ENCODE data around the gene MAPRE3. TPM values are rescaled to one million over a fixed set of nuclear protein-coding genes. Genes with fewer than 3 reads are reported as not detected.

Gene MAPRE3
- polyA plus RNA-seq, 3 donors from 2014 or later: 1.7 to 2.2 (median 1.9) TPM

GRCh38 chr2:26964446-26965130 is 5.8 kb upstream of the MAPRE3 start:
- Mint-ChIP-seq H3K4me3 (no peak overlapping the region), H3K9me3 (no peaks in the 10 kb centered on the region), H3K27me3 (ENCODE audit: low read depth in 3 of 3) (peaks cover 10 to 23% (median 11%) of the 10 kb centered on the region in 3 donors), H3K4me1 (peaks cover 7% of the 10 kb centered on the region in 2 donors), H3K36me3 (peaks cover 0 to 5% (median 0%) of the 10 kb centered on the region in 3 donors), H3K27ac (no peak overlapping the region)
- no peak for DNase-seq

- no peak for DNase-seq
- Mint-ChIP-seq H3K27ac (no peak overlapping the region), H3K9me3 (no peaks in the 10 kb centered on the region), H3K27me3 (ENCODE audit: low read depth in 3 of 3) (peaks cover 15 to 30% (median 19%) of the 10 kb centered on the region in 3 donors), H3K4me3 (no peak overlapping the region), H3K36me3 (peaks cover 0 to 5% (median 0%) of the 10 kb centered on the region in 3 donors), H3K4me1 (peaks cover 20 to 24% of the 10 kb centered on the region in 2 donors)
Measured at GRCh38 chr2:26968001-26968400, 2.4 kb upstream of the MAPRE3 start.

GRCh38 chr2:26969077-26969844 is 1.2 kb upstream of the MAPRE3 start:
- H3K27me3 Mint-ChIP-seq (ENCODE audit: low read depth in 3 of 3): peaks cover 15 to 30% (median 19%) of the 10 kb centered on the region in 3 donors
- H3K9me3 Mint-ChIP-seq: no peaks in the 10 kb centered on the region
- H3K27ac Mint-ChIP-seq: peak overlapping the region in 5 of 6 donors; percentile 77 to 91 (median 85)
- DNase-seq: no peak
- peak overlapping the region; percentile 82 to 88 (median 86) for H3K4me3 Mint-ChIP-seq
- peaks cover 0 to 5% (median 0%) of the 10 kb centered on the region in 3 donors for H3K36me3 Mint-ChIP-seq
- peaks cover 20 to 24% of the 10 kb centered on the region in 2 donors for H3K4me1 Mint-ChIP-seq

- H3K9me3 Mint-ChIP-seq: no peaks in the 10 kb centered on the region
- H3K36me3 Mint-ChIP-seq: peaks cover 0 to 5% (median 0%) of the 10 kb centered on the region in 3 donors
- H3K27me3 Mint-ChIP-seq (ENCODE audit: low read depth in 3 of 3): peaks cover 15 to 28% (median 18%) of the 10 kb centered on the region in 3 donors
- peaks cover 20 to 24% of the 10 kb centered on the region in 2 donors for H3K4me1 Mint-ChIP-seq
- H3K4me3 Mint-ChIP-seq: peak overlapping the region; percentile 81 to 87 (median 86)
- H3K27ac Mint-ChIP-seq: peak overlapping the region in 5 of 6 donors; percentile 60 to 93 (median 86)
- DNase-seq: peak; percentile 3 to 10 (median 7)
Measured at GRCh38 chr2:26970928-26971627, 641 bp downstream of the MAPRE3 start.

- Mint-ChIP-seq H3K4me1 (peaks cover 20 to 24% of the 10 kb centered on the region in 2 donors), H3K36me3 (peaks cover 0 to 5% (median 0%) of the 10 kb centered on the region in 3 donors), H3K4me3 (peak overlapping the region; percentile 81 to 87 (median 86)), H3K9me3 (no peaks in the 10 kb centered on the region), H3K27ac (peak overlapping the region in 4 of 6 donors; percentile 60 to 93 (median 88)), H3K27me3 (ENCODE audit: low read depth in 3 of 3) (peaks cover 15 to 27% (median 18%) of the 10 kb centered on the region in 3 donors)
- DNase-seq: no peak
Measured at GRCh38 chr2:26971911-26972786, 1.7 kb downstream of the MAPRE3 start.

- H3K36me3 Mint-ChIP-seq: peaks cover 0 to 2% (median 0%) of the 10 kb centered on the region in 3 donors
- peak overlapping the region in 1 of 6 donors; percentile 23 for H3K27ac Mint-ChIP-seq
- no peak for DNase-seq
- no peaks in the 10 kb centered on the region for H3K9me3 Mint-ChIP-seq
- H3K27me3 Mint-ChIP-seq (ENCODE audit: low read depth in 3 of 3): peaks cover 8 to 13% (median 10%) of the 10 kb centered on the region in 3 donors
- H3K4me3 Mint-ChIP-seq: no peak overlapping the region
- H3K4me1 Mint-ChIP-seq: peaks cover 16 to 19% of the 10 kb centered on the region in 2 donors
Measured at GRCh38 chr2:26974352-26974751, 3.9 kb downstream of the MAPRE3 start.

GRCh38 chr2:26975102-26975501 is 4.7 kb downstream of the MAPRE3 start:
- H3K9me3 Mint-ChIP-seq: no peaks in the 10 kb centered on the region
- peak overlapping the region in 1 of 6 donors; percentile 8 for H3K27ac Mint-ChIP-seq
- DNase-seq: no peak
- H3K36me3 Mint-ChIP-seq: no peaks in the 10 kb centered on the region
- peaks cover 7 to 10% (median 10%) of the 10 kb centered on the region in 3 donors for H3K27me3 Mint-ChIP-seq (ENCODE audit: low read depth in 3 of 3)
- no peak overlapping the region for H3K4me3 Mint-ChIP-seq
- H3K4me1 Mint-ChIP-seq: peaks cover 9 to 12% of the 10 kb centered on the region in 2 donors

GRCh38 chr2:26975656-26976055 is 5.2 kb downstream of the MAPRE3 start:
- H3K27me3 Mint-ChIP-seq (ENCODE audit: low read depth in 3 of 3): peaks cover 4 to 7% (median 7%) of the 10 kb centered on the region in 3 donors
- no peaks in the 10 kb centered on the region for H3K9me3 Mint-ChIP-seq
- H3K4me3 Mint-ChIP-seq: no peak overlapping the region
- no peak overlapping the region for H3K27ac Mint-ChIP-seq
- no peaks in the 10 kb centered on the region for H3K36me3 Mint-ChIP-seq
- peaks cover 9% of the 10 kb centered on the region in 2 donors for H3K4me1 Mint-ChIP-seq
- no peak for DNase-seq

GRCh38 chr2:26976237-26976636 is 5.8 kb downstream of the MAPRE3 start:
- Mint-ChIP-seq H3K9me3 (no peaks in the 10 kb centered on the region), H3K27me3 (ENCODE audit: low read depth in 3 of 3) (peaks cover 3 to 6% (median 4%) of the 10 kb centered on the region in 3 donors), H3K36me3 (no peaks in the 10 kb centered on the region), H3K4me3 (no peak overlapping the region), H3K27ac (no peak overlapping the region), H3K4me1 (peaks cover 6% of the 10 kb centered on the region in 2 donors)
- no peak for DNase-seq

- no peak overlapping the region for H3K27ac Mint-ChIP-seq
- H3K4me3 Mint-ChIP-seq: no peak overlapping the region
- no peaks in the 10 kb centered on the region for H3K4me1 Mint-ChIP-seq
- no peak for DNase-seq
- no peaks in the 10 kb centered on the region for H3K9me3 Mint-ChIP-seq
- H3K27me3 Mint-ChIP-seq (ENCODE audit: low read depth in 3 of 3): peaks cover 0 to 5% (median 2%) of the 10 kb centered on the region in 3 donors
- H3K36me3 Mint-ChIP-seq: no peaks in the 10 kb centered on the region
Measured at GRCh38 chr2:26977012-26977411, 6.6 kb downstream of the MAPRE3 start.

- H3K36me3 Mint-ChIP-seq: no peaks in the 10 kb centered on the region
- DNase-seq: no peak
- H3K27me3 Mint-ChIP-seq (ENCODE audit: low read depth in 3 of 3): peaks cover 0 to 5% (median 2%) of the 10 kb centered on the region in 3 donors
- no peaks in the 10 kb centered on the region for H3K9me3 Mint-ChIP-seq
- H3K4me1 Mint-ChIP-seq: no peaks in the 10 kb centered on the region
- no peak overlapping the region for H3K4me3 Mint-ChIP-seq
- peak overlapping the region in 1 of 6 donors; percentile 65 for H3K27ac Mint-ChIP-seq
Measured at GRCh38 chr2:26978061-26978596, 7.7 kb downstream of the MAPRE3 start.

GRCh38 chr2:26979741-26980140 is 9.3 kb downstream of the MAPRE3 start:
- Mint-ChIP-seq H3K27ac (no peak overlapping the region), H3K27me3 (ENCODE audit: low read depth in 3 of 3) (peaks cover 0 to 5% (median 2%) of the 10 kb centered on the region in 3 donors), H3K9me3 (no peaks in the 10 kb centered on the region), H3K4me3 (no peak overlapping the region), H3K4me1 (no peaks in the 10 kb centered on the region), H3K36me3 (no peaks in the 10 kb centered on the region)
- no peak for DNase-seq

All from immature natural killer cell (primary cell).